HG03354 (cell line): Measurements from ENCODE around the gene TOB1.

Experiments used
- ATAC-seq: cut with Tn5 transposase; IDR thresholded peaks from one replicate; pipeline ENCODE4 v1.9.1; 2021; ENCODE audit warnings: mild to moderate bottlenecking; ENCODE audit not compliant: unreplicated experiment, poor library complexity, severe bottlenecking

TOB1 gene

DNA sequence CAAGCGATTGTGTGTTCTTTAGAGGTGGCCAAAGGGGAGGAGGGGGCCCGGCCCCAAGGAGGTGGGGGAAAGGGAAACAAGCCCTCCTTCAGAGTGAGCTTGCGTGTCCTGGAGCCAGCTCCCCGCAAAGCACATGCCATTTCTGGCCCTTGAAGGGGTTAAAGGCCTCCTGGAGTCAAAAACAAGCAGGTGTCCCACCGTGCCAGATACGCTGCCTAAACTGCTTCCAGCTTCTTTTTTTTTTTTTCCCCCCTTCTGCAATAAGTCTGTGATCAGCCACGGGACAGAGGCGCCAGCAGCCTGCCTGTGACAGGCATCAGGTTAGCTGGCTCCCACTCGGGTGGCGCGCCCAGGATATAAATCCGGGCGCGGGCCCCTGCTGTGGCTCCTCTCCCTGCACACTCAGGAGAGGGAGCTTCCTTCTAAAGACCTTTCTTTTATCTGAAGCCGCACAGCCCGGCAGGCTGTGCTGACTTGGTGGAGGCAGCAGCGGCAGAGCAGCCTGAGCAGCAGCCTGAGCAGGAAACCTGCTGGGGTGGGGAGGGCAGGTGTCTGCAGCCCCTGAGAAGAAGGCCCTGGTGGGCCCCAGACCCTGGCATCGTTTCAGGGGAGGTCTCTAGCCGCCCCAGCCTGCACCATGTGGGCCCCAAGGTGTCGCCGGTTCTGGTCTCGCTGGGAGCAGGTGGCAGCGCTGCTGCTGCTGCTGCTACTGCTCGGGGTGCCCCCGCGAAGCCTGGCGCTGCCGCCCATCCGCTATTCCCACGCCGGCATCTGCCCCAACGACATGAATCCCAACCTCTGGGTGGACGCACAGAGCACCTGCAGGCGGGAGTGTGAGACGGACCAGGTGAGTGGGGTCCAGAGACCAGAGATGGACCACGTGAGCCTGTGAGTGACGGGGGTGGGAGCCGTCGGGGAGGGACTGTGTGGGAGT, 30.6 kb downstream of the TOB1 start, which contains the start of gene WFIKKN2:
Gene WFIKKN2 (plus strand): TSS at position 286 of the 934 bp plus-strand sequence. CDS start 352 bp downstream, at position 638.
- ATAC-seq, result no peak

DNA sequence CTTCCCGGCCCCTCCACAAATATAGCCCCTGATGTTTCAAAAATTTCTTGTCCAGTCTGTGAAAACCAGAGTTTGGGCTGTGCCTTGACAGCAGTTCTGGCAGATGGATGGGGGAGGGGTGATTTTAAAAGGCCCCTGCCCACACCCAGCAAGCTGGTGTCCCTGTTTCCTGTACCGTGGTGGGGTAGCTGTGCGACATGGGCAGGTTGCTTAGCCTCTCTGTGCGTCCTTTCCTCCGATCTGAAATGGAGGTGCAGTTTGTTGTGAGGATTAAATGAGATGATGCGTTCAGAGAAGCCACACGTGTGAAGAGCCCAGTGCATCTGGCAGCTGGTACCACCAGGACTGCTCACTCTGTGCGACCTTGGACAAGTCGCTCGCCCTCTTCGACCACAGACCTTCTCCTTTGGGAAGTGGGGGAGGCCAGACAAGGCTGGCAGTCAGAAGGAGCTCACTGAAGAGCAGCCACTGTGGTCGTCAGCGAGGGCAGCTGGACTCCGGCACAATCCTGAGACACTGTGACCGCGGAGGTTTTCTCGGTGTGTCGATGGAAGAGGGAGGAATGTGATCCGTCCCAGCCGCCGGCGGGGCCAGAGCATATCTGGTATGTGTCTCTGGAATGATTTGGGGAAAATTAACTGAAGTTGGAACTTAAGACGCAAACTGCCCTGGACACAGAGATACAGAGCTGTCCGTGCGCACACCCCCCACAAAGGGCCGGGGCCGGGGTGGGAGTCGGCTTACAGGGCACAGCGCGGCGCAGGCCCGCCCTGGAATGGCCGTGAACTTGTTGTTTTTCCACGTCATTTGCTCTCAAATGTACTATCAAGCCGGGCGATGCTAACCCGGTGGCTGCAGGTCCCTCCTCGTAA, 31.5 kb downstream of the TOB1 start:
- ATAC-seq, result no peak

DNA sequence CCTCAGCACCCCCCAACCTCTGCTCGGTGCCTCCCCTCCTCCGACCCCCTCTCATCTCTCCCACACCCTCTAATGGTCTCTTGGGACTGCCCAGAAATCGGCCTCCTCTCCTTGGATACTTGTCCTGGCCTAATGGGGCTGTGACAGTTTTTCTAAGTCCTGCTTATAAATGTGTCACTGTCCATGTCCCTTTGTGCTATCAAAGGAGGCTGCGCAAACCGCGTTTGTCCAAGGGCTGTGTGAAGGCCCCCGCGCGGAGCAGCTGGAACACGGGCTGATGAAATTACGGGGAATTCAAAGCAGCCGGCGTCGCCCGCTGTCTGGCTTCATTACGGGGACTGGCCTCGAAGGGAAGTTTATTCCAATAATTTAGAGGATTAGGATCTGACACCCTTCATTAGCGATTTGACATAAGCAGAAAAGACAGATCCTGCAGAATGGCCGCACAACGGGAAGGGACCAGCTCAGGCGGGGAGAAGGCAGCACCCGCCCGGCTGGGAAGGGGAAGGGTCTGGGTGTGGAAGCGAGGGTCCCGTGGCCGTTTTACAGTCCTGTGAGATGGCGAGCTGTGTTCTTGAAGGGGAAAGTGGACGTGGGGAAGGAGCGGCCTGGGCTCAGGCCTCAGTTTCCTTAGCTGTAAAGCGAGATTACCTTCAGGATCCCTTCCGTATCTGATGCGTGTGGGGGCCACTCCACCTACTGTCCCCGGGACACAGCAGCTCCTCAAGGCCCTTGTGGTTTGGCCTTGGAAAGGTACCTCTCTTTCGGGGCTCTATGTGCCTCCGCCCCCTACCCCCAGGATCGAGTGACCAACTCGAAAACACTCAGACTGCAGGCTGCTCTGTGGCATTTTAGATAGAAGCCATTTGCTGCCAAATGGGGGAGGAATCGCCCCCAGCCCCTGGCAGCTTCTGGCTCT, 32.4 kb downstream of the TOB1 start:
- ATAC-seq, result no peak

DNA sequence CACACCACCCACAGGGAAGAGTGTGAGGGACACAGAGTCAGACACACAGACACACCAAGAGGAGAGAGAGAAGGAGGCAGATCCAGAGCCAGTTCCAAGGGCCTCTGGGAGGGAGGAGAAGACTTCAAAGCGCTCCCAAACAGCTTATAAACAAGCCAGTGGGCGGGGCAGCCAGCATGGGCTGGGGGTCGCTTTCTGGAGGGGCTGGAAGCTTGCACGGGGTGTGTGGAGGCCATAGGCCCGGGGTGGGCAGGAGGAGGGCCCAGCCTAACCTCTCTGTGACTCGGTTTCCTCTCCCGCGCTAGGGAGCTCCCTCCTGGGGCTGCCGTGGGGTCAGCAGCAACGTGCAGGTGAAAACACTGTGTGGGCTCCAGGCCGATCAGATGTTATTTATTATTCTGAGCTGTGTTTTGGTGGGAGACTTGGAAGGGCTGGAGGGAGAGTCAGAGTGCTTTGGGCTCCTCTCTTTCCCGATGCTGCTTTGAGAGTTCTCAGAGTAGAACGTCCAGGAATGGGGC, 33.2 kb downstream of the TOB1 start:
- ATAC-seq, result no peak

- ATAC-seq, result no peak
These were observed 33.8 kb downstream of the TOB1 start for GRCh38 chr17:50832267-50832863.

DNA sequence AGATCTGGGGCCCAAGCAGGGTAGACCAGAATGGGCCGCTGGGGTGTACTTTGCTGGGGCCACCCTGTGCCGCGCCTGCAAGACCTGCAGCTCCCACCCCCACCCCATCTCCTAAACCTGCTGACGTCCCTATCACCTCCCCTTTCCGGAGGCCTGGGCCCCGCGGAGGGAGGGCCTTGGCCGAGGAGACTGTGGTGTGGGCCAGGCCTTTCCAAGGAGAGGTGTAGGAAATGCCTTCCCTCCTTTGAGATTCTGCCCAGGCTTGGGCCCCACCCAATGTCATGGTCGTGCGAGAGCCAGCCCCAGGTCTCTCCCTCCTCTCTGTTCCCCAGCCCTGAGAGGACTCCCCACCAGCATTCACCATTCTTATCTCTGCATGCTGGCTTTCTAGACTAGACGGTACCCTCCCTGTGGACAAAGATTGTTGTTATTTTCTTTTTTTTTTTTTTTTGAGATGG, 34.7 kb downstream of the TOB1 start:
- ATAC-seq, result no peak

- ATAC-seq, result no peak
These were observed 35.2 kb downstream of the TOB1 start for GRCh38 chr17:50830994-50831393.

DNA sequence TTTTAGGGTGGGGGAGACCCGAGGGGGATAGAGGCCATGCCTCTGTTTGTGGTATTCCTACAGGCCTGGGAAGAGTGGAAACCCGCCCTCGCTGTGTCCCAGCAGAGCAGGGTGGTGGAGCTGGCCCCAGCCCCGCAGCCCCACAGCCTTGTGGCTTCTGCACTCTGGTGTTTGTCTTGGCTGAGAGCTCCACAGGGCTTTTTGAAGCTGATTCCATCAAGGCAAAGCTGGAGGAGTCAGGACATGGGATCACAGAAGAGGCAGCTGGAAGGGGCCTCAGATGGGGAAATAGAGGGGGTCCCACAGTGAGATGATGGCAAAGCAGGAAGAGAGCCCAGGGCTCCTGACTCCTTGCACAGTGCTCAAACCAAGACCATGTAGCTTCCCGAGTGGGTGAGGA, 35.8 kb downstream of the TOB1 start:
- ATAC-seq, result no peak

DNA sequence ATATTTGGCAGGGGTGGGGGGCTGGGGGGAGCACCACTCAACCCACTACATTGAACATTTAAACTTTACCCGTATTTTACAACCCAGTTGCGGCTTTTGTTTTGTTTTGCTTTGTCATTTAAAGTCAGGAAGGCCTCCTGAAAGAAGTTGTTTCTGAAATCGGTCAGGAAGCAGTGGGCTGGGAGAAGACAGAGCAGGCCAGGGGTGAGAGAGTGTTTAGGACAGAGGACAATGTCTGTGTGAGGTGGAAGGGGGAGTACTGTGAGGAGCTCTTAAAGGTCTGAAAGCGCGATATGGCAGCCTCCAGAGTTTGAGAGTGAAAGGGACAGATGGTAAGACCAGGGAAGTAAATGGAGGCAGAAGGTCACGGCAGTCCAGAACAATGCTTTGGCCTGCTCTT, 36.8 kb downstream of the TOB1 start:
- ATAC-seq, result no peak

DNA sequence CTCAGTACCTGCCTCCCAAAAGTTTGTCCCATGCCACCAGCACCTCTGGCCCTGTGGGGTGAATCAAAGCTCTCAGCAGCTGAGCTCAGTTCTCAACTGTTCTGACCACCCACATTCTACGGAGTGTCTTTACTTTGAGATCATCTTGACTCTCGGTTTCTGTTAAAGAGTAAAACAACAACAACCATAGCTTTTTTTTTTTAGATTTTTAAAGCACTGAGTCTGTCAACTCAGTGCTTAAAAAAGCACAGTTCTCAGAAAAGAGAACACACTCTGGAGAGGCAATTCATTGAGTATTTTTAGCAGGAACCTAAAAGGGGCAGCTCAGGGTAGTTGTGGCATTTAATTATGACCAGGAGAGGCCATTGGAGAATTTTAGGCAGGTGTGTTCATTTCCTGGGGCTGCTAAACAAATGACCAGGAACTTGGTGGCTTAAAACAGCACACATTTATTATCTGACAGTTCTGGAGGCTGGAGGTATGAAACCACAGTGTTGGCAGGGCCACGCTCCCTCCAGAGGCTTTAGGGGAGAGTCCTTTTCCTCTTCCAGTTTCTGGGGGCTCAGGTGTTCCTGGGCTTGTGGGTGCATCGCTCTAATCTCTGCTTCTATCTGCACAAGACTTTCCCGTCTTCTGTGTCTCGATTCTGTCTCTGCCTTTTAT, 37.5 kb downstream of the TOB1 start:
- no peak for ATAC-seq

DNA sequence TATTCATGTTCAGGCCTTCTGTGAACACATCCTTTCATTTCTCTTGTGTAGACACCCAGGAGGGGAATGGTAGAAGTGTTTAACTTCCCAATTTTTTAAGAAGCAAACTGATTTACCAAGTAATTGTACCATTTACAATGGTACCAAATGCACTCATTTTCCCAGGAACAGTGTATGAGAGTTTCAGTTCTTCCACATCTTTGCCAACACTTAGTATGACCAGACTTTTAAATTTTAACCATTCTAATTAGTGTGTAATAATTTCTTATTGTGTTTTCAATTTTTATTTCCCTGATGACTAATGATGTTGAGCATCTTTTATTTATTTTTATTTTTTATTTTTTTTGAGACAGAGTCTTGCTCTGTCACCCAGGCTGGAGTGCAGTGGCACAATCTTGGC, 41.0 kb downstream of the TOB1 start:
- ATAC-seq, result no peak

DNA sequence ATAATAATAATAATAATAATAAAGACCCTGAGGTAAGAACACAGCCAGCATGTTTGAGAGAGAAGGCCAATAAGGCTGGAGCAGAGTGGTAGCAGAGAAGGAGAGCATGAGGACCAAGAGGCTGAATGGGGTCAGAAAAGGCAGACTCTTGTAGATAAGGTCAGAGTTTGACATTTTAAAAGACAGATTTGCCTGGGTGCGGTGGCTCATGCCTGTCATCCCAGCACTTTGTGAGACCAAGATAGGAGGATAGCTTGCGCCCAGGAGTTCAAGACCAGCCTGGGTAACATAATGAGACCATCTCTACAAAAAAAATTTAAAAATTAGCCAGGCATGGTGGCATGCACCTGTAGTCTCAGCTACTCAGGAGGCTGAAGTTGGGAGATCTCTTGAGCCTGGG, 41.7 kb downstream of the TOB1 start:
- no peak for ATAC-seq

DNA sequence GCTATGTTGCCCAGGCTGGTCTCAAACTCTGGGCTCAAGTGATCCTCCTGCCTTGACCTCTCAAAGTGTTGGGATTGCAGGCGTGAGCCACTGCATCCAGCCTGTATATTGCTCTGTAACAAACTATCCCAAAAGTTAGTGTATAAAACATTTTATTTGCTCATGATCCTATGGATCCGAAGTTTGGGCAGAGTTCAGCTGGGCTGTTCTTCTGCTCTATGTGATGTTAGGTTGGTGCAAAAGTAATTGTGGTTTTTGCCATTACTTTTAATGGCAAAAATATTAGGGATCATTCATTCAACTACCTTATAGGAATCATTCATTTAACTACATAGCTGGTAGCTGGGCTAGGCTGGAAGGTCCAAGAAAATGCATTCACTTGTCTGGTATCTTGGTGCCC, 43.6 kb downstream of the TOB1 start:
- no peak for ATAC-seq

DNA sequence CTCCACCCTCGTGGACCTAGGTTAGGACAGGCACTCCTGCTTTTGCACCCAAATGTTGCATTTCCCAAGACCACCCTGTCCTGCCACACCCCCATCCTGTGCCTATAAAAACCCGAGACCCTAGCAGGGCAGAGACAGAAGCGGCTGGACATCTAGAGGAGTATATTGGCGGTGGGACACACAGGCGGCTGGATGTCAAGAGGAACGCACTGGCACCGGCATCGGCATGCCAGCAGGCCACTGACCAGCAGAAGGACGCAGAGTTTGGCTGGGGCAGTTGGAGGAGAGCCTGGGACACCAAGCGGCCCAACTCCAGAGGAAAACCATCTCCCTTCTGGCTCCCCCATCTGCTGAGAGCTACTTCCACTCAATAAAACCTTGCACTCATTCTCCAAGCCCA, 45.5 kb downstream of the TOB1 start:
- no peak for ATAC-seq

GRCh38 chr17:50818921-50819657, 47.1 kb downstream of the TOB1 start:
- ATAC-seq, result no peak

GRCh38 chr17:50818261-50818660, 47.9 kb downstream of the TOB1 start:
- ATAC-seq, result no peak

GRCh38 chr17:50817838-50818237, 48.3 kb downstream of the TOB1 start:
- no peak for ATAC-seq
